Pulmonary artery endothelial cell (primary cell): ENCODE results near the gene GATD1. TPM values are rescaled to one million over a fixed set of nuclear protein-coding genes. Genes with fewer than 3 reads are reported as not detected.

ENCODE experiments used
- DNase-seq: peaks from one replicate; pipeline ENCODE4 v3.0.0-alpha.2; 2011; ENCODE audit warnings: low read depth, low spot score
- total RNA-seq: library from RNA; depleted of rRNA; stranded (reverse); fragments of >200 nt; gene quantifications from 2 replicates; pipeline ENCODE4 v1.2.3, GENCODE V29; 2014

The GATD1 gene
- total RNA-seq, 1 donor from 2014 or later = 37.5 TPM

DNA sequence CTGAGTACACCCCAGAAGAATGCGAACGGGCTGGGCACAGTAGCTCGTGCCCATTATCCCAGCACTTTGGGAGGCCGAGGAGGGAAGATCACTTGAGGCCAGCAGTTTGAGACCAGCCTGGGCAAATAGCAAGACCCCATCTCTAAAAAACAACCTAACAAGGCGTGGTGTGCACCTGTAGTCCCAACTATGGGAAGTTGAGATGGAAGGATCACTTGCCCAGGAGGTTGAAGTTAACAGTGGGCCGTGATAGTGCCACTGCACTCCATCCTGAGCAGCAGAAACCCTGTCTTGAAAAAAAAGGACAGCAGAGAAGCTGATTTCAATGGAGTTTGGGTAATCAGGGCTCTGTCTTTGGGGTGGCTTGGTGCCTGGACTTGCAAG lies 35.8 kb upstream of the GATD1 start:
- DNase-seq = no peak

DNA sequence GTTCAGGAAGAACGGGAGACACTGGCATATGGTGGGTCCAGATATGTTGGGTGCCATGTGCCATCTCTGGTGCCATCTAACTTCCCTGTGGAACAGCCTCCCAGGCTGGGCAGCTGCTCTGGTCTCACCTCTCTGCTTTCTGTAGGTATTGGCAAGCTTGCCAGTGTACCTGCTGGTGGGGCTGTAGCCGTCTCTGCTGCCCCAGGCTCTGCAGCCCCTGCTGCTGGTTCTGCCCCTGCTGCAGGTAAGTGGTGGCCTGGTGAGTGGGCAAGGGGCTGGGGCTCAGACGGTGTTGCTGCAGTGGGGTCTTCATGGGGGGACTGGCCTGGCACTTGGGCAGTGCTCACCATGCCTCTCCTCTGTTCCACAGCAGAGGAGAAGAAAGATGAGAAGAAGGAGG lies 35.1 kb upstream of the GATD1 start:
- no peak for DNase-seq

DNA sequence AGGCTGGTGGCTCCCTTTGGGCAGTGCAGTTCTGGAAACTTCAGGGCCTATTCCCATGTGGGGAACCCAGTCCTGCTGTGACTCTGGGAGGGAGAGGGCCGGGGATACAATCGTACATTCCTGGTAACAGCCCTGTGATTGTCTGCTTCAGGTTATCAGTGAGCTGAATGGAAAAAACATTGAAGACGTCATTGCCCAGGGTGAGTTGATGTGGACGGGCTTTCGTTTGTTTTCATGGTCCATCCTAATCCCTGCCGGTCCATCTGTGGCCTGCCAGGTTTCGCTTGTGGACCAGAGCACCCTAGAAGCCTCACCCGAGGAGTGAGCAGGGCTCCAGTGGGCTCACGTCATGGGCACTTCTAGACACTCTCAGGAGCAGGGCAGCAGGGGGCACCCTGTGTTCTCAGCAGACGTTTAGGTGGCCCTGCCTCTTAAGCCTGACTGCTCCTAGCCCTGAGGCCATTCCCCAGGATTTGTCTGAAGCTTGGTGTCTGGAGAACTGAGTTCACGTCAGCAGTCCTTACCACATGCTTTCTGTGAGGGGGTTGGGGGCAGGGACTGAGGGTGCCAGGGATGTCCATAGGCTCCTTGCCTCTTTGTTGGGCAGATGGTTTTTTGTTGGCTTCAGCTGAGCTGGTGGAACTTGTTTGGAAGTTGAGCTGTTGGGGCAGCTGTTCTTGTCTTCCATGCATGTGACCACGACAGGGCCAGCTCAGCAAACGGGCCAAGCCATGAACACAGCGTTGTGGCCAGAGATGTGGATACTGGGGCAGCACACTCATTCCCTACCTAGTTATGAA lies 34.4 kb upstream of the GATD1 start:
- DNase-seq = no peak

DNA sequence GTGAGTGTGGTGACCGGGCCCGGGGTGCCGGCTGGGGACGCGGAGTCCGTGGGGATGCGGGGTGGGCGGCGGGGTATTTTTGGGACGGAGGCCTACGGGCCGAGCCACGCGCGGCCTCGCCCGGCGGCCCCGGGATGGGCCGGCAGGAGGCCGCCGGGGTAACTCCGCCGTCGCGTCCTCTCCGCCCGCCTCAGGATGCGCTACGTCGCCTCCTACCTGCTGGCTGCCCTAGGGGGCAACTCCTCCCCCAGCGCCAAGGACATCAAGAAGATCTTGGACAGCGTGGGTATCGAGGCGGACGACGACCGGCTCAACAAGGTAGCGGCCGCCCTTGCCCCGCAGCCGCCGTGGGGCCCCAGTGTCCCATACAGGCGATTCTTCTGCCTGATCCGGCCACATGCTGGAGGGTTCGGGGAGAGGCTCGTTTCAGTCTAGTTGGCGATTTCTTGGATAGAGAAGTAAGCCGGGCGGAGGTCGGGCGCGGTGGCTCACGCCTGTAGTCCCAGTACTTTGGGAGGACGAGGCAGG lies 32.8 kb upstream of the GATD1 start:
- DNase-seq = no peak

DNA sequence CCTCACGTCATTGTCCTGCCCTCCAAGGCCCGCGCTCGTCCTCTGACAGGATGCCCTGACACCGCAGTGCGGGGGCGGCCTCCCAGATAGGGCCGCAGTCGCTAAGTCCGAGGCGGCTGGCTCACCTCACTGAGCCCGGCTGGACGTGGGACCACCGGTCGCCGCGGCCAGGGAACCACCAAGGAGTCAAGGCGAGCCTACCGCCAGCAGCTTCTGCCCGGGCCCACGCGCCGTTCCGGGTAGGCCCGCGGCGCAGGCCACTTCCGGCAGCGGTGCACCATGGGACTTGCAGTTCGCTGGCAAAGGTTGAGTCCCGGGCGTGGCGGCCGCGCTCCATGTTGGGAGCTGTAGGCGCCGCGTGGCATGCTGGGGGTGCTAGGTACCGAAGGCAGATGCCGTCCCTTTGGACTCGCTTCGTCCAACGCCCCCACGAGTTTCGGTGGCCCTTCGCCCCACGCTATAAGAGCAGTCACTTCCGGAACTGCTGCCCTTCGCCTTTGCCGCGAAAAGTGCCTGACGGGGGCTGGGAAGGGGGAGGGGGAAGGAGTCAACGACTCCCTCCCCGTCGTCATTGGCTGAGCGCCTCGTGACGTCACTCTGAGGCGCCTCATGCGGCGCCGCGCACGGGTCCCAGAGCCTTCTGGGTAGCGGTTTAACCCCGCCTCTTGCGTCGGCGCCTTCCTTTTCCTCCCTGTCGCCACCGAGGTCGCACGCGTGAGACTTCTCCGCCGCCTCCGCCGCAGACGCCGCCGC lies 32.2 kb upstream of the GATD1 start, which contains the start of gene RPLP2:
Gene RPLP2 (plus strand): TSS at position 681 of the 753 bp plus-strand sequence. CDS start 268 bp downstream, outside the sequence.
- peak; percentile 88 for DNase-seq

DNA sequence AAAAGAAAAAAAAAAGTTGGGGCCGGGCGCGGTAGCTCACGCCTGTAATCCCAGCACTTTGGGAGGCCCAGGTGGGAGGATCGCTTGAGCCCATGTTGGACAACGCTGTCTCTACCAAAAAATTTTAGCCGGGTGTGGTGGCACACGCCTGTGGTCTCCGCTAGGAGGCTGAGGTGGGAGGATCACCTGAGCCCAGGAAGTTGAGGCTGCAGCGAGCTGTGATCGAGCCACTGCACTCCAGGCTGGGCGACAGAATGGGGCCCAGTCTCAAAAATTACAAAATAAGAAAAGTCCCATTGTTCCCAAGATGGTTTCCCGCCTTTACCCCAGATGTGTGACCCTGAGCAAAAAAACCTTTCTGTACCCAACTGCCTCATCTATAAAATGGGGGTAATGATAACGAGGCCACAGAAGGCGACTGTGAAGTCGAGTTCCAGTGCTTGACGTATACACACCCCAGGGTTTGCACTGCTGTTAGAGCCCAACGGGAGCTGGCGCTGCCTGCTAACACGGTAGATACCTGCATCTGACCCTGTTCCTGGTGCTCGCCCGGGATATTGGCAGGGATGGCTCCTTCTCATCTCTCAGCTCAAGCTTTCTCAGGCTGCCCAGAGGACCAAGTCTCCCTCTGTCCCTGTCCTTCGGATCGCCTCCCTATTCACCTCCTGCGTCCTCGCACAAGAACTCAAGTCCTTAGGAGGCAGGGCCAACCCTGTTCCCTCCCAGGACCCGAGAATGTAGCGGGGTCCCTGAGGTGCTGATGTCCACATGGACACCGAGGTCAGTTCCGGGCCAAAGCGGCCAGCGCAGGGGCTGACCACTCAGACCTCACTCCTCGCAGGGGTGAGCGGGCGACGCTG lies 31.4 kb upstream of the GATD1 start:
- no peak for DNase-seq

DNA sequence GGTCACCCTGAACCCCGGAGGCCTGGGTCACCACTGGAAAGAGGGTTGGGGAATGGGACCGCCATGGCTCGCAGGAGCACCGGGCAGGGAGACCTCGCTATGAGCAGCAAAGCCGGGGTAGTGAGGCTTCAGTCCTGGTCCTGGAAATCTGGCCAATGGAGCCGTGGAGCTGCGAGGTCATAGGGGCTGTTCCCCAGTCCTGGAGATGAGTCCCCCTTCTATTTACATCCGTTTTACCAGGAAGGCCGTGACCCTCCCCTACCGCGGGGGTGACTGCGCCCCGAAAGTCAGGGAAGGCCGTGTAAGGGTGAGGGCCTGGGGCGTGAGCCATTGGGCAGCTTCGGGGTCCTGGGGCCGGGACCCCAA lies 27.3 kb upstream of the GATD1 start:
- no peak for DNase-seq

DNA sequence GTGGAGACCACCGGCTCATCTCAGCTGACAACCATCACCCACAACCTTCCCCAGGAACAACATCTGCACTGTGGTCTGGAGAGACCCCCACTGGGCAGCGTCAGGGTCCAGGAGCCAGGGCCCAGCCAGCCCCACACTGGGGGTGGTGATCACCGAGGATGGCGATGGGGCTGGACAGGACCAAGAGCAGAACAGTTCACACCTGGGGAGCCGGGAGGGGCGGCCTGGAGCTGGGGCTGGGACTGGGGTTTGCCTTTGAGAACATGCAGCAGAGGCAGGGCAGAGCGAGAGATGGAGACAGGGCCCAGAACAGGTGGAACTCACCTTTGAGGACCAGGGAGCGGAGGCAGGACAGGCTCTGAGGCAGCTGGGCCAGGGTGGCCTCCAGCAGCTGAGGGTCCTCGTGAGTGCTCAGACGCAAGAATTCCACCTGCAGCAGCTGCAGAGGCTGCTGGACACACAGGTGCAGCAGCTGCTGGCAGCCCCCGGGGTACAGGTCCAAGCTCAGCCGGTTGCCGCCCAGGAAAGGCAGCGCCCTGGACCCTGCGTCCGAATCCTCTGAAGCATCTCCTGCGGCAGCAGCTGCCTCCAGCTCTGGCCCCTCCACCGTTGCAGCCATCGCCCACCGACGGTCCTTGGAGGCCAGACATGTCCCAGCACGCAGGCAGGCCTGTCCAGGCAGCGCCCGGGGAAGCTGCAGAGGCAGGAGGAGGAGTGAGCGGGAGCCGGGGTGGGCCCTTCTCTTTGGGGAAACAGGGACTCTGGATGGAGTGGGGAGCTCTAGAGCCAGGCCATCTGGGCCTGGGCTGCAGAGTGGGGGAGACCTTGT lies 26.7 kb upstream of the GATD1 start:
- no peak for DNase-seq

DNA sequence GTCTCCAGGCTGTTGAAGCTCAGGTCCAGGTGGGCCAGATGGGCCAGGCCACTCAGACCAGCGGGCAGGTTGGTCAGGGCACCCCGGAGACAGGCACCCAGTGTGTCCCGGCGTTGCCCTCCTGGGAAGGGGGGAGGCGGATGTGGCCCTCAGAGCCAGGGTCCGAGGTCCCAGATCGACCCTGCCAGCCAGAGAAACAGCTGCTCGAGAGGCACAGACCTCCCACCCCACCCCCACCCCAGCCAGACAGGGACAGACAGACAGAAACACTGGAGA lies 26.1 kb upstream of the GATD1 start:
- no peak for DNase-seq

DNA sequence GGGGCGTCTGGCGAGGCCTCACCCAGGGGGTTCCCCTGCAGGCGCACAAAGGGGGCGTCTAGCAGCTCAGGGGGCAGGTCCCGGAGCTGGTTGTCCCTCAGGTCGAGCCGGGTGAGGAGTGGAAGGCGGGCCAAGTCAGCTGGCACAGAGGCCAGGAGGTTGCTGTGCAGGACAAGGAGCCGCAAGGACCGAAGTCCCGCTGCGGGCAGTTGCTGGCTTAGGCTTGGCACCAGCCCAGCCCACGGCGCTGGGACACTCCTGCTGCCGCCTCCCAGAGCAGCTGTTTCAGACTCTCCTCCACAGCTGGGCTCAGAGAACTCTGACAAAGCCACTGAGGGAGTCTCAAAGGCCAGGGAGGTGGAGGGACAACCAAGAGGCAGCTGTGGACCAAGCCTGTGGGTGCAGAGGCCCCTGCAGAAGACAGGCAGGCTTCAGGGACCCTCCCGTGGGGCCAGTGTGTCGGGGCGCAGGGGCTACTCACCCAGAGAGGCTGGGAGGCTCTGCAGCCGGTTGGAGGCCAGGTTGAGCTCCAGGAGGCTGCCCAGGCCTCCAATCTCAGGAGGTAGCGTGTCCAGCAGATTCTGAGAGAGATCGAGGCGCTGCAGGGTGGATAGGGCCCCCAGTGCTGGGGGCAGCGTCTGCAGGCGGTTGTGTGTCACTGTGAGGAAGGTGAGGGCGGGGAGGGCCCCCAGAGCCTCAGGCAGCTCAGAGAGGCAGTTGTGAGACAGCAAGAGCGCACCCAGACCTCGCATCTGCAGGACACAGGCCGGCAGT lies 25.6 kb upstream of the GATD1 start:
- DNase-seq = no peak

DNA sequence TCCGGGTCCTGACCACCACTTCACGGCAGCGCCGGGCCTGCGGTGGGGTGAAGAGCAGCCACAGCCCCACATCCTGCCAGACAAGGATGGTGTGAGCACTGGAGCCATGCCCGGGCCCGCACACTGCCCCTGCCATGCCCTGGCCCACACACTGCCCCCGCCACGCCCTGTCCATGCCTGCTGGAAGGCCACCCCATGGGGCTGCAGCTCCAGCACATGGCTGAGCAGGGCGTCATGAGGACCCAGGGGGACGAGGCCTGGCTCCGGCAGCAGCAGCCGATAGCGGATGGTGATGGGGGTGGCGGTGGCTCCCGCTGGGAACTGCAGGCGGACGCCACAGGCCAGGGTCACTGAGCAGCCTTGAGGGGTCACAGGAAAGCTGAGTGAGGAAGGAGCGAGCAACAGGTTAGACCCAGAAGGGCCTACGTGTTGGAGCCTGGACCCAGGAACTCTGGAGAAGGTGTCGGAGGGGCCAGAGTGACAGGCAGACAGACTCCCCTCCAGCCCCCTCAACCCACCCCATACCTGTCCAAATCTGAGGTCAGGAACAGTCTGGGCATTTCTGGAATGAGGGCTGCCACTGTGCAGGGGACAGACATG lies 24.8 kb upstream of the GATD1 start:
- DNase-seq = no peak

DNA sequence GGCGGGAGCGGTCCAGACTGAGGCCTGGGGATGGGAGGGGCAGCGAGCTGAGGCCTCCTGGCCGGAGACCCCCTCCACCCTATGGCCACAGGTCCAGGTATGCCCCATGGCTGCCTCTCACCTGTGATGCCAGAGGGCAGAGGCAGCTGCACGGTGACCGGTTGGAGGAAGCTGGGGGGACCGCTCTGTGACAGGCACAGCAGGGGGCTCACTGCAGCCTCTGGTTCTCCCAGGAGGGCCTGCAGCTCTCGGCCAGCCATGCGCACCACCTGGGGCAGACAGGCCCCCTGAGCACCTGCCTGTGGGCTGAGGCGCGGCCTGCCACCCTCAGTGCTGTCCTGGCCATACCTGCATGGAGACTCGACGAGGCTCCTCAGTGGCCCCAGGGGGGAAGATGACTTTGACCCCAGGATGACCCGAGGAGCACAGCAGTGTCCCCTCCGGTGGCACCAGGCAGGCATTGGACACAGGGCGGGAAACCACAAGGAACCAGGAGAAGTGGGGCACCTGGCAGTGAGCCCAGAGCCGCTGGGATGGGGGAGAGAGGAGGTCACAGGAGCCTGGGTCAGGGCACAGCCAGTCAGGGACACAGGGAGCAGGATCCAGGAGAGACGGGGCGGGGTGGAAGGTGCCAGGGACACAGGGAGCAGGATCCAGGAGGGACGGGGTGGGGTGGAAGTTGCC lies 24.0 kb upstream of the GATD1 start:
- no peak for DNase-seq

DNA sequence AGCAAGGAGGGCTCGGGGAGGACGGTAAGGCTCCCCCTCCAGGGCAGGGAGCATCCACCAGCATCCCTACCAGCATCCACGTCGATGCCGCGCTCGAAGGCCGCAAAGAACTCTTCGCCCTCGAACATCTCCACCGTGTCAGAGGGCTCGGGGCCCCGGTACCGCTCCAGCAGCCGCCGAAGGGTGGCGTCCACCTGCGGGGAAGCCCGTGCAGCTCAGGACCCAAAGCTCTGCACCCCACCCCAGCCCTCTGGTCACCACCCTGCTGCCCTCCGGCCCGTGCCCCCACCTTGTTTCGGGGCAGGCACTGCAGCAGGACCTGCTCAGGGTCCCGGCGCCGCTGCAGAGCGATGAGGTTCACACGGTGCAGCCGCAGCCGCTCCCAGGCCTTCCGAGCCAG lies 23.2 kb upstream of the GATD1 start:
- DNase-seq = no peak

DNA sequence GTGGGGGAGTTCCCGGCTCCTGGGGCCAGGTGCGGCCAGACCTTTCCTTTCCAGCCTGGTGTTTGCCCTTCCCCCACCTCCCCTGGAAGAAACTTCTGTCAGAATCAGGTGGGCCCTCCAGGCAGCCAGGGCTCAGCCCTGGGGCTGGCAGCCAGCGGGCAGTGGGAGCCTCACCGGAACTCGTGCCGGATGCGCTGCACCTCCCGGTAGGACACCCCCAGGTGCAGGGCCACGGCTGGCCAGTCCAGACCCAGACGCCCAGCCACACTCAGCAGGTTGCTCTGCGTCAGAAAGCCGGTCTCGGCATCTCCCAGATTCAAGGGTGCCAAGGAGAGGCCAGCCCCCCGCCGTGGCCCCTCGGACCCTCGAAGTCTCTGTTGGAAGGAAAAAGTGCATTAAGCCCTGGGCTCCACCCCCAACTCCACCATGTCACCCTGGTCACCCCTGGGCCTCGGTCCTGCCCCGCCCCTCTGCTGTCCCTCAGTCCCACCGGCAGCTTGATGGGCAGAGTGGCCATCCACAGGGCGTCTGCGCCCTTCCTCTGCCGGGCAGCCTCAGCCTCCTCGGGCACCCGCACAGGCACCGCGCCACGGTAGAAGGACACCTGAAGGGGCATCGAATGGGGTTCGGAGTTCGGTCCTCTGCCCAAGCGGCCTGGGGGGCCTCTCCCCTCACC lies 22.5 kb upstream of the GATD1 start:
- DNase-seq = no peak

DNA sequence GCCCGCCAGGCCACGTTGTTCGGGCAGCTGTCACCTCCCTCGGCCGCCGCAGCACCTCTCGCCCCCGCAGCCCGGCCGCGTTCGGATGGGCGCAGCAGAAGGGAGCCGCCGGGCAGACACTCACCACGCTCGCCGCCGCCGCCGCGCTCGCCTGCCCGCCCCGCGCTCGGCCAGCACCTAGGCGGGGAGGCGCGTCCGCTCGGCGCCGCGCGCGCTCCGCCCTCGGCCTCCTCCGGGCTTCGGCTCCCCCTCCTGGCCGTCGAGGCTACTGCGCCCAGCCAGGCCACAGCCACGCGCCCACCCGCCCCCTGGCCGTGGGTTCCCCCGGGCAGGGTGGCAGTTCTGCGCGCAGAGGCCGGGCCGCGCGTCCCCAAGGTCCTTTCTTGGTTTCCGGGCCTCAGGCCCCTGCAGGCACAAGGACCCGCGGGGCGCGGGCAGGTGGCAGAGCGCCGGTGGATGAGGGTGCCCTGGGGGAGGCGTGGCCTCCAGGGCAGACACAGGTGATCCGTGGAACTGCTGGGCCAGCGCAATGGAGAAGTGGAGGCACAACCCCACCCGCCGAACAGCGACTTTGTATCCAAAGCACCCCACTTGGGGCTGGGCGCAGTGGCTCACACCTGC lies 20.9 kb upstream of the GATD1 start, which contains the start of gene SLC25A22:
Gene SLC25A22 (minus strand): TSS at position 189 of the 621 bp plus-strand sequence. CDS start 3,275 bp downstream, outside the sequence.
- DNase-seq = no peak

DNA sequence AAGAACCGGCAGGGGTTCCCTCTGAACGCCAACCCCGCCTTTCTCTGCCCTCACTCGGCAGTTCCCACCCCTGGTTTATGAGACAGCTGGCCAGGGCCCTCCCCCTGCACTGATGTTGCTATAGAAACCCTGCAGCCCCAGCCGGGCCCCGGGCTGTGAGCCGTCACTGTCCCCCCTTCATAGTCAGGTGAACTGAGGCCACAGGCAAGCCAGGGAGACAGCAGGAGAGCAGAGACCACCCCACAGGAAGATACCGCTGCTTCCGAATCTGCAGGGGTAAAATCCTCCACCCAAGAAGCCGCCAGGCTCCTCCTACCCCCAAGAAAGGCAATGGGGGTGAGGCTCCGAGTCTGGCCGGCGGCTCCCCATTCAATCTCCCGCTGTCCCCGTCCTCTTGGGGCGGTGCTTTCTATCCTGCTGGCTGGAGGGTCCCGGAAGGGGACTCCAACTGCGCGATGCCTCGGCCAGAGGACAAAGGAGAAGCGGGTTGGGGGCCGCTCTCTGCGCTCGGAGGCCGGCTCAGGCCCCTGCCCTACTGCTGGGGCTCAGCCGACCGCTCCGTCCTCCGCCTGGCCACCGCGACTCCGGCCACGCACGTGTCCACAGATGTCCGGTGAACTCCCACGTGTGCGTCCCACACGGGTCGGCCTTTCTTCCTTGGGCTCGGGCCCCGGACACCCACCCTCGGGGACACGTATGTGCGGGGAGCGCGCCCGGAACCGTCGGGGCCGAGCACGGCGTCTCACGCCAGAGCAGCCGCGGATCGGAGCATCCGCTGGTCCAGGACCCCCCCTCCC lies 20.2 kb upstream of the GATD1 start:
- no peak for DNase-seq

DNA sequence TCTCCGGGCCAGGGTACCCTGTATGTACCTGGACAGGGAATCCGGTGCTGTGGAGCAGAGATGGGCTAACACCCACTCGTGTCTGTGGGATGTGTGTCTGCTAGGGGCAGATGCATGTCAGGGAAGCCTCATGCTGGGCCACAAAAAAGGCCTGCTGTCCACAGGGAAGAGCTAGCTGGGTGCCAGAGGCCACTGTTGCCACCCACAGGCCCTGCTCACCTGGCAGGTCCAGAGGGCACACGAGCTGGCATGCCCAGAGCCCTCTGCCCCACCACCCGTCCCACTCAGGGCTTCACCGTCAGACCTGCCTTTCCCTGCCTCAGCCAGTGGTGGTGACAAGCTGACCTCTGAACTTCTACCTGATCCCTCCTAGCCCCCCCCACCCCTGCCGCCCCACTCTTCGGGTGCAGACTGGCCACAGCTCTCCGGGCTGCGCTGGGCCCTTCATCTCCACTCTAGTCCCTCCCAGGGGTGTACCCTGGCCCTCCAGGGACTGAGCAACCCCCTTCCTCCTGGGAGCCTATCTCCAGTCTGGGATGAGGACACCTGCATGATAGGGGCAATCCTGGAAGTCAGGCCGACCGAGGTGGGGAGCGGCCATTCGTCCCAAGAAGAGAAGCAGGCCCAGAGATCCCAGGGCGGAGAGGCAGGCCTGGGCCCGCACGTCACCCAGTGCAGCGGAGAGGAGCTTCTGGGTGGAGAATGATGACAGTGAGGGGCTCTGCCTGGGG lies 19.4 kb upstream of the GATD1 start:
- no peak for DNase-seq
